Esophagus squamous epithelium (tissue), 4 donors: ENCODE measurements around the gene TMEM63C.

ENCODE experiments used
- CTCF ChIP-seq, 6 experiments: fragments of 450-650 bp in 4 of 6; fragments of 200-600 bp in 2 of 6; sonication (generic) in 2 of 6; IDR thresholded peaks; one replicate each; pipeline ENCODE4 v1.5.1; 2016 to 2019; ENCODE audit warnings: antibody characterized with exemption in 6 of 6, mild to moderate bottlenecking in 4 of 6, moderate library complexity in 4 of 6
- POLR2A ChIP-seq, 4 donors: fragments of 450-650 bp; IDR thresholded peaks; one replicate each; pipeline ENCODE4 v1.6.1; 2017; ENCODE audit warnings: antibody characterized with exemption in 4 of 4, mild to moderate bottlenecking in 4 of 4, moderate library complexity in 3 of 4

GRCh38 chr14:77190977-77191376 lies 9.4 kb downstream of the TMEM63C start:
- TF ChIP-seq CTCF (IDR thresholded peaks at IDR 0.05) (no peak), POLR2A (IDR thresholded peaks at IDR 0.05) (no peak)
